GM20000 (cell line): ENCODE measurements around the gene BAIAP3.
A peak's percentile ranks its signal among the peaks of the same experiment; 100 is the strongest.

Experiments used
- DNase-seq: peaks from one replicate; pipeline ENCODE4 v3.0.0; 2012; ENCODE audit warnings: low spot score
- CTCF ChIP-seq: IDR thresholded peaks from 2 replicates; pipeline ENCODE4 v1.5.1; 2012; ENCODE audit warnings: mild to moderate bottlenecking, control low read depth; ENCODE audit errors: extremely low read depth, missing control alignments

Gene BAIAP3

GRCh38 chr16:1333149-1333812 lies at the start of gene BAIAP3:
Gene BAIAP3 (plus strand): TSS chr16:1333645. CDS start chr16:1338550, 4,905 bp downstream.
- peak; percentile 89 for DNase-seq
- no peak for TF ChIP-seq CTCF

- TF ChIP-seq CTCF, result no peak
- DNase-seq, result no peak
These were observed 49.3 kb upstream of the BAIAP3 start for GRCh38 chr16:1283996-1284616.

- DNase-seq, result no peak
- TF ChIP-seq CTCF, result no peak
These were observed 47.6 kb upstream of the BAIAP3 start for GRCh38 chr16:1285669-1286512.

- no peak for DNase-seq
- no peak for TF ChIP-seq CTCF
These were observed 46.8 kb upstream of the BAIAP3 start for GRCh38 chr16:1286513-1287094.

GRCh38 chr16:1287982-1288670 lies 45.3 kb upstream of the BAIAP3 start:
- DNase-seq, result no peak
- TF ChIP-seq CTCF, result no peak

- DNase-seq, result no peak
- no peak for TF ChIP-seq CTCF
These were observed 44.5 kb upstream of the BAIAP3 start for GRCh38 chr16:1288813-1289476.
